OCI-LY3 (cell line): Measurements from ENCODE around the gene ALG1.

Source experiments
- EZH2phosphoT487 ChIP-seq: fragments of 200-600 bp; shearing (Covaris generic); IDR thresholded peaks from 2 replicates; pipeline ENCODE4 v1.6.1; 2018; ENCODE audit warnings: antibody characterized with exemption, mixed run types, low read depth
- TF ChIP-seq, protein P1 (sequence below): fragments of 200-600, 300-600 bp; sonication (generic); IDR thresholded peaks from 2 replicates; pipeline ENCODE4 v1.5.1; 2014; ENCODE audit warnings: antibody characterized with exemption, low read length, low read depth

DNA sequence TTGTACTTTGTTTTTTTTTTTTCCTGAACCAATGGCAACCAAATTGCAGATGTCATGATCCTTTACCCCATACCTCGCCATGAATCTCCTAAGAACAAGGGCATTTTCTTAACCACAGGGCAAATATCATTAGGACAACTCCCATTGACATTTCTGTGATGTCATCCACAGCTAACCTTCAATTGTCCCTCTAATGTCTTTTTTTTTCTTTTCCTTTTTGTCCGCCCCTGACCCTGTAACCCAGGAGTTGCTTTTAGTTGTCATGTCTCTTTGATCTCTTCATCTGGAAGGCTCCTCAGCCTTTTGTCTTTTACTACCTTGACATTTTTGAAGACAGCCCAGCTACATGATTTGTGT lies 37.5 kb upstream of the ALG1 start:
- TF ChIP-seq, protein P1, sequence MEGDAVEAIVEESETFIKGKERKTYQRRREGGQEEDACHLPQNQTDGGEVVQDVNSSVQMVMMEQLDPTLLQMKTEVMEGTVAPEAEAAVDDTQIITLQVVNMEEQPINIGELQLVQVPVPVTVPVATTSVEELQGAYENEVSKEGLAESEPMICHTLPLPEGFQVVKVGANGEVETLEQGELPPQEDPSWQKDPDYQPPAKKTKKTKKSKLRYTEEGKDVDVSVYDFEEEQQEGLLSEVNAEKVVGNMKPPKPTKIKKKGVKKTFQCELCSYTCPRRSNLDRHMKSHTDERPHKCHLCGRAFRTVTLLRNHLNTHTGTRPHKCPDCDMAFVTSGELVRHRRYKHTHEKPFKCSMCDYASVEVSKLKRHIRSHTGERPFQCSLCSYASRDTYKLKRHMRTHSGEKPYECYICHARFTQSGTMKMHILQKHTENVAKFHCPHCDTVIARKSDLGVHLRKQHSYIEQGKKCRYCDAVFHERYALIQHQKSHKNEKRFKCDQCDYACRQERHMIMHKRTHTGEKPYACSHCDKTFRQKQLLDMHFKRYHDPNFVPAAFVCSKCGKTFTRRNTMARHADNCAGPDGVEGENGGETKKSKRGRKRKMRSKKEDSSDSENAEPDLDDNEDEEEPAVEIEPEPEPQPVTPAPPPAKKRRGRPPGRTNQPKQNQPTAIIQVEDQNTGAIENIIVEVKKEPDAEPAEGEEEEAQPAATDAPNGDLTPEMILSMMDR = no peak
- TF ChIP-seq EZH2phosphoT487 = no peak
